IPS-20b (cell line): ENCODE measurements around the gene MCRIP1.

Experiments used
- H3K27ac ChIP-seq: one replicate; pipeline ENCODE4 v1.5.1; 2013; ENCODE audit warnings: low read length
- H3K27me3 ChIP-seq: 2 replicates; pipeline ENCODE4 v1.6.1; 2013; ENCODE audit warnings: mild to moderate bottlenecking, low read length, inconsistent platforms; ENCODE audit not compliant: insufficient read depth
- H3K36me3 ChIP-seq: 2 replicates; pipeline ENCODE4 v1.6.1; 2013; ENCODE audit warnings: low read depth, mild to moderate bottlenecking, inconsistent platforms, low read length, moderate library complexity; ENCODE audit not compliant: insufficient read depth
- H3K4me1 ChIP-seq: 2 replicates; pipeline ENCODE4 v1.6.1; 2013; ENCODE audit warnings: mild to moderate bottlenecking, control low read depth, inconsistent platforms, low read length, moderate library complexity; ENCODE audit not compliant: insufficient read depth
- H3K4me3 ChIP-seq: 2 replicates; pipeline ENCODE4 v1.5.1; 2013; ENCODE audit warnings: mild to moderate bottlenecking, low read length, inconsistent platforms
- H3K9ac ChIP-seq: 2 replicates; pipeline ENCODE4 v1.6.1; 2013; ENCODE audit warnings: low read depth, mild to moderate bottlenecking, inconsistent platforms, low read length, moderate library complexity
- H3K9me3 ChIP-seq: 2 replicates; pipeline ENCODE4 v1.6.1; 2013; ENCODE audit warnings: mild to moderate bottlenecking, low read depth, low read length, inconsistent platforms; ENCODE audit not compliant: insufficient read depth

MCRIP1 gene

DNA sequence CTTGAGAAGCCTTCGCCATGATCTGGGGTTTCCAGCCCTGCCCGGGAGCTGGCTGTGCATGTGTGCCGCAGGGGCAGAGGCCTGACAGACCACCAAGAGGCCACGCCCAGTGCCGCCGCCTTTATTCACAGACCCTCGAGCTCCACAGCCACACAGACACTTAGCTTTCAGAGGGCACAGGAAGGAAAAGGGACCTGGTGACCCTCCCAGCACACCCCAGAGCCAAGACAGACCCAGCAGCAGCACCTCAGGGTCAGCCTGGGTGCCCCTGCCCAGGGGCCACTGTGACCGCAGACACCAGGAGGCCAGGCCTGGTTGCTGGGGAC lies 10.8 kb downstream of the MCRIP1 start:
- H3K9ac ChIP-seq: no peak overlapping the region

DNA sequence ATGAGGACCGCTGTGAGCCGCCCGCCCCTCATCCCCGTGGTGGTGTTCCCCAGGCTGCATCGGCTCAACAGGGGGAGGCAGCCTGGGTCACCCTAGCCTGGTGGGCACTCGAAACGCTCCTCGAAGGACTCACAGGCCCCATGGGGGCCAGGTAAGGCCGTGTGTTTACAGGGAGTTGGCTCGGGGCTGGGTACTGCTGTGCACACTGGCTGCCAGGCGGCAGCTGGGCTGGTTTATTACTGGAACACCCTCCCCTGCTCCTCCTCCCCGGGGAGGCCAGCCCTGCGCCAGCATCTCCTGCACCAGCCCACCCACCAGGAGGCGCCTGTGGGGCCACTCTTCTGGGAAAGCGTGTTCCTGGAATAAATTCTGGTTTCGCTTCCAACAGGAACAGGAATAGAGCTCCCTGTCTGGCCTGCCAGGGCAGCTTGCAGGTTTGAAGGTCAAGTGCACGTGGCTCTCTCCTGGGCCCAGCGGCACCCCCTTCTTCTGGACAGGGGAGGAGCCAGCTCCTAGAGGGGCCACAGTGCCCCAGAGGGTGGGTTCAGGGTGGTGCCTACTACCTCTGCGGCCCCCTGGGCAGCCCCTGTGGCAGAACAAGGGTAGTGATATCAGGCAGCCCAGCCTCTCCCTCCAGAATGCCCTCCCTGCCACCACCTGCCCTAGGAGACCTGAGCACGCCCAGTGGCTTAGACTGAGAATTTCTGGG lies 11.3 kb downstream of the MCRIP1 start:
- H3K9ac ChIP-seq: no peak overlapping the region
- no peaks in the 10 kb centered on the region for H3K36me3 ChIP-seq
- no peaks in the 10 kb centered on the region for H3K27me3 ChIP-seq
- H3K9me3 ChIP-seq: no peaks in the 10 kb centered on the region
- H3K4me1 ChIP-seq: 0 out of 2 replicates have a peak, but pooled peaks cover 4% of the 10 kb centered on the region
- H3K27ac ChIP-seq: no peak overlapping the region
- H3K4me3 ChIP-seq: no peak overlapping the region

More for the DNA sequence above, 10.8 kb downstream of the MCRIP1 start:
- no peak overlapping the region for H3K27ac ChIP-seq
- H3K9me3 ChIP-seq: no peaks in the 10 kb centered on the region
- no peaks in the 10 kb centered on the region for H3K27me3 ChIP-seq
- H3K4me3 ChIP-seq: no peak overlapping the region
- H3K36me3 ChIP-seq: no peaks in the 10 kb centered on the region
- H3K4me1 ChIP-seq: 0 out of 2 replicates have a peak, but pooled peaks cover 4% of the 10 kb centered on the region

DNA sequence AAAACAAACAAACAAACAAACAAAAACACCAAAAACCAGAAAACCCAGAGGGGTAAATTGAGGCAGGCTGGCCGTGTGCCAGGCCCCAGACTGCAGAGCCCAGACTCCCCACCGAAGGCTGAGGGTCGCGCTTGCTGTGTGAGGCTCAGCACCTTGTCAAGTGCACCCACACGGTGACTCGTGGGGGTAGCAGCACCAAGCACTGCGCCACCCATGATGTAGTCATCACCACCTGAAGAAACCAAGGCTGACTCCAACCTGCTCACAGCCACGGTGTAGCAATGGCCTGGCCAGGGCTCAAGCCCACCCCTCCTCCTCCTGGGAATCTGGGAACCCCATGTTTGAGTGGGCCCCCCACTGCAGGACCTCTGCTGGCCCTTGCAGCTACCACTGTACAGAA lies 11.9 kb downstream of the MCRIP1 start:
- H3K4me1 ChIP-seq: 0 out of 2 replicates have a peak, but pooled peaks cover 4% of the 10 kb centered on the region
- no peak overlapping the region for H3K9ac ChIP-seq
- no peaks in the 10 kb centered on the region for H3K36me3 ChIP-seq
- no peaks in the 10 kb centered on the region for H3K27me3 ChIP-seq
- no peak overlapping the region for H3K4me3 ChIP-seq
- no peak overlapping the region for H3K27ac ChIP-seq
- no peaks in the 10 kb centered on the region for H3K9me3 ChIP-seq

DNA sequence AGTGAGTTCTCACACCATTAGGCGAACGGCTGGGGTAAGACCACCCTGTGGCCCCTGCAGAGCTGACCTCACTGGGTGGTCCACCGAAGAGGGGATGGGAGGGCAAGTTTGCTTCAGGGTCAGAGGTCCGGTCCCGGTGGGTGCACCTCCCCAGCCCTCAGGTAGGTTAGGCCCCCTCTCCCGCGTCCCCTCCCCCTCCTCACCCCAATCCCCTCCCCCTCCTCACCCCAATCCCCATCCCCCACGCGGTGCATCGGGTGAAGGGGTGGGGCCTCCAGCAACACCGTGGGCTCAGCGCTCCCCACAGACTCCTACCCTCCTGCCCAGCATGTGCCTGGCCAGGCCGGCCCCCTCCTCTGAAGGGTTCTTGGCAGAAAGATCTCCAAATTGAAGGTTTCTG lies 13.4 kb downstream of the MCRIP1 start:
- H3K9ac ChIP-seq: no peak overlapping the region
- no peak overlapping the region for H3K4me3 ChIP-seq
- H3K9me3 ChIP-seq: no peaks in the 10 kb centered on the region
- H3K36me3 ChIP-seq: no peaks in the 10 kb centered on the region
- no peak overlapping the region for H3K27ac ChIP-seq
- H3K4me1 ChIP-seq: no peaks in the 10 kb centered on the region
- H3K27me3 ChIP-seq: no peaks in the 10 kb centered on the region

DNA sequence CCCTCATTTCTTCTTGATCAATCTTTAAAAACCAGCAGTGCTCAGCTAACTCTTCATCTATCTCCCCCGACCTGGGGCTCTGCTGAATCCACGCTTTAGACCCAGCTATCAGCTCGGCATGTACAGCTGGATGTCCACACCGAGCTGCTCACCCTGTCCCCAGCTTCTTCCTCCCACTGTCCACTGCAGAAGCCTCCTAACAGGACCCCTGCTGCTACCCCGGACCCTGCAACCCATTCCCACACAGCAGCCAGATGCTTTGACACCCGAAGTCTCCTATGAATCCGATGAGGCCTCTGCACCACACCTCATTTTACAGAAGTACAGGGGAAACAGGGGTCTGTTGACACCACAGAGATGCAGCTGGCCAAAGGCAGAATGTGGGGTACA lies 15.3 kb downstream of the MCRIP1 start:
- H3K4me1 ChIP-seq: no peaks in the 10 kb centered on the region
- H3K36me3 ChIP-seq: no peaks in the 10 kb centered on the region
- H3K27ac ChIP-seq: no peak overlapping the region
- H3K4me3 ChIP-seq: no peak overlapping the region
- no peak overlapping the region for H3K9ac ChIP-seq
- H3K27me3 ChIP-seq: no peaks in the 10 kb centered on the region
- H3K9me3 ChIP-seq: no peaks in the 10 kb centered on the region

DNA sequence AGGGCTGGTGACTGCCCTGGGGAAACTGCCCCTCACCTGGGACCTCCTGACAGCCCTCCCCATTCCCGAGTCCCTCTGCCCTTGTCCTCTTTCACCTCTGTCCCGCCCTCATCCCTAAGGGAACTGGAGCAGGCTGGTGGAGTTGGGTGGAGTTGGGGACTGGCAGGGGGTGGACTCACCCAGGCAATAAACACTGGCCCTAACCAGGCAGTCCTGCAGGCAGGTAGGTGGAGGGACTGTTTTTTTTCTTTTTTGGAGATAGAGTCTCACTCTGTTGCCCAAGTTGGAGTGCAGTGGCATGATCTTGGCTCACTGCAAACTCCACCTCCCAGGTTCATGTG lies 17.5 kb downstream of the MCRIP1 start:
- no peaks in the 10 kb centered on the region for H3K4me1 ChIP-seq
- H3K36me3 ChIP-seq: no peaks in the 10 kb centered on the region
- H3K4me3 ChIP-seq: no peak overlapping the region
- no peak overlapping the region for H3K9ac ChIP-seq
- H3K27ac ChIP-seq: no peak overlapping the region
- H3K9me3 ChIP-seq: no peaks in the 10 kb centered on the region
- H3K27me3 ChIP-seq: no peaks in the 10 kb centered on the region

DNA sequence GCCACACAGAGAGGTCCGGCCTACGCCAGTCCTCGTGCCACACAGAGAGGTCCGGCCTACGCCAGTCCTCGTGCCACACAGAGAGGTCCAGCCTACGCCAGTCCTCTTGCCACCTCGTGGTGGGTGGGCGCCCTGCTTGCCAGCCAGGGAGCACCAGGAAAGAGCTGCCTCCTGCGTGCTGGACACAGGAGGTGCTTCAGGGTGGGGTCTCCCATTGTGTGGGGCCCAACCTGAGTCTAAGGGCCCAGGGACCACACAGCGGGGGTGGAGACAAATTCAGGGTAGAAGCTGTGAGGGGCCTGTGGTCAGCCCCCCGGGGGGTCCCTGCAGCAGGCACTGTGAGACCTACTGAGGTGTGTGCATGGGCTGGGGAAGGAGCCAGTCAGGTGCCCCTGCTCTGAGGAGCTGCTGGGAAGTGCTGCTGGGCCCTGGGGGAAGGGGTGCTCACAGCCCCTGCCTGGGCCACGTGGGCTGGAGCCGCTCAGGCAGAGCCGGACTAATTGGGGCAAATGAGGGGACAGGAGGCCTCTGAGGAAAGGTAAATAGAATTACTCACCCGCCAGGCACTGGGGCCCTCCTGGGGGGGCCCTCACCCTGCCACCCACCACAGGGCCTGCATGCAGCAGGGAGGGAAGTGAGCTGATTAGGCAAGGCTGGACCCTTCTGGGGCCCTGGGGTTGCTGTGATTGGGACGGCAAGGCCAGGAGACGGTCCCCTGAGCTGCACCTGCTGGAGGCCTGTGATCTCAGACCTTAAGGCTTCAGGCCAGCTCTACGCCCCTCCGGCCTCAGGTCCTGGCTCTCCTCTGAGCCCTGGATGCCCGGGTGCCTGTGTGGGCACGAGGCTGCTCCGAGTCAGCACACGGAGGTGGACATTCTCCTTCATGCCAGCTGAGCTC lies 18.1 kb downstream of the MCRIP1 start:
- no peaks in the 10 kb centered on the region for H3K36me3 ChIP-seq
- no peaks in the 10 kb centered on the region for H3K9me3 ChIP-seq
- H3K27me3 ChIP-seq: no peaks in the 10 kb centered on the region
- H3K4me1 ChIP-seq: no peaks in the 10 kb centered on the region
- no peak overlapping the region for H3K9ac ChIP-seq
- no peak overlapping the region for H3K27ac ChIP-seq
- no peak overlapping the region for H3K4me3 ChIP-seq

DNA sequence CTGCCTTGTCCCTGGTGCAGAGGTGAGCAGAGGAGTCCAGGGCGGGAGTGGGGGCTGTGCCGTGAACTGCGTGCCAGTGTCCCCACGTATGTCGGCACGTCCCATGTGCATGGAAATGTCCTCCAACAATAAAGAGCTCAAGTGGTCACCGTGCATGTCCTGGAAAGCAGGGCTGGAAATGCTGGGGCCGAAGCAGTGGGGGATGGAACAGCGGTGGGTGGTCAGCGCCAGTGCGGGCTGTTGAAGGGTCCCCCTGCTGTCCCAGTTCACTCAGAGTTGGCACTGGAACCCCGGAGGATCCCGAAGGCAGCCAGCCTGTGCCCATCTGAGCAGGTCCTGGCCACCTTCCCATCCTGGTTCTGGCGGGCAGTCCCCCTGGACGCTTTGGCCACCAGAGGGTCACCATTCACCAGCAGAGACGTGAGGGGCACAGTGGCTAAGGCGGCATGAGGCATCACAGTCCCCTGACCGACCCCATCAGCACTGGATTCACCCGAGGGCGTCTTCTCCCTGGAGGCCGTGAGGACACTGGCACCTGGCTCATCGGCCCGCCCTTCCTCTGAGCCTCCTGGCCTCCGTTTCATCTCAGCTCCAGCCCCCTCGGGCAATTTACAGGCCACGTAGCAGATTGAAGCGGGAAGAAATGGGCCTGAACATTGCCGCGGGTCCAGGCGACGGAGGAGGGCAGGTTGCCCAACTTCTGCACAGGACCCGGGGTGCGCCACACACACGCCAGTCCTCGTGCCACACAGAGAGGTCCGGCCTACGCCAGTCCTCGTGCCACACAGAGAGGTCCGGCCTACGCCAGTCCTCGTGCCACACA lies 19.0 kb downstream of the MCRIP1 start:
- Histone ChIP-seq H3K9ac (no peak overlapping the region), H3K27me3 (peaks cover 6% of the 10 kb centered on the region; the same call in 1 of the 2 replicates), H3K4me3 (no peak overlapping the region), H3K36me3 (no peaks in the 10 kb centered on the region), H3K27ac (no peak overlapping the region), H3K9me3 (no peaks in the 10 kb centered on the region), H3K4me1 (no peaks in the 10 kb centered on the region)

DNA sequence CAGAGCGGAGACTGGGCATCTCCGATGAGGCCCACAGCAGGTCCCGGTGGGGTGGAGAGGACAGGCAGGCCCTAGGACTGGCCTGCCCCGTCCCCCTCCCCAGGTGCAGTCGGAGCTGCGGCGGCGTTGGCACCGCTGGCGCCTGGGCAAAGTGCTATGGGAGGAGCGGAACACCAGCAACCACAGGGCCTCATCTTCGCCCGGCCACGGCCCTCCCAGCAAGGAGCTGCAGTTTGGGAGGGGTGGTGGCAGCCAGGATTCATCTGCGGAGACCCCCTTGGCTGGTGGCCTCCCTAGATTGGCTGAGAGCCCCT lies 19.8 kb downstream of the MCRIP1 start:
- Histone ChIP-seq H3K36me3 (no peaks in the 10 kb centered on the region), H3K4me3 (no peak overlapping the region), H3K9me3 (no peaks in the 10 kb centered on the region), H3K27me3 (peaks cover 7% of the 10 kb centered on the region; the same call in 1 of the 2 replicates), H3K27ac (no peak overlapping the region), H3K9ac (no peak overlapping the region), H3K4me1 (no peaks in the 10 kb centered on the region)

DNA sequence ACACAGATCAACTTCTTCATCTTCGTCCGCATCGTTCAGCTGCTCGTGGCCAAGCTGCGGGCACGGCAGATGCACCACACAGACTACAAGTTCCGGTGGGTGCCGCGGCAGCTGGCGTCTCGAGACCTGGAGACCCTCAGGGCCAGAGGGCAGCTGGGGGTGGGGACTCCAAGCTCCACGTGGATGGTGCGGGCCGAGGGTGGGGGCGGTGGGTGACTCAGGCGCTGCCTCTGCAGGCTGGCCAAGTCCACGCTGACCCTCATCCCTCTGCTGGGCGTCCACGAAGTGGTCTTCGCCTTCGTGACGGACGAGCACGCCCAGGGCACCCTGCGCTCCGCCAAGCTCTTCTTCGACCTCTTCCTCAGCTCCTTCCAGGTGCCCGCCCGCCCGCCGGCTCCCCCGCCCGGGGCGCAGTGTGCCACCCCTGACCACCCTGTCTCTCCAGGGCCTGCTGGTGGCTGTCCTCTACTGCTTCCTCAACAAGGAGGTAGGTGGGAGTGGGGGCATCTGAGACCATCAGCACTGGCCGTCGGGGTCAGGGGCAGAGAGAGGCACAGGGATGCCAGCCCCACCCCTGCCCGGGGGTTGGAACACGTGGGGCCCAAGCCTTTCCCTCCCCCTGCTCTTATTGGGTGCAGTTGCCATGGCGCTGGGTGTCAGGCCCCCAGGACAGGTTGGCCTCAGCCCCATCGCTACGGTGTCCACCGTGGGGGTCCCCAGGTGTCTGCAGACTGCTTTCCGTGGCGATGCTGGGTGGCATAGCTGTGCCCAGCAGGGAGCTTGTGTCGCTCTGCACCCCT lies 20.3 kb downstream of the MCRIP1 start:
- Histone ChIP-seq H3K4me3 (no peak overlapping the region), H3K9me3 (no peaks in the 10 kb centered on the region), H3K27ac (no peak overlapping the region), H3K27me3 (peaks cover 13% of the 10 kb centered on the region), H3K9ac (no peak overlapping the region), H3K36me3 (no peaks in the 10 kb centered on the region), H3K4me1 (no peaks in the 10 kb centered on the region)
